SU-DHL-6 (cell line): Measurements from ENCODE around the gene SCG5.

Experiments
- EZH2phosphoT487 ChIP-seq: fragments of 200-600 bp; sonication (generic), shearing (Covaris generic); conservative IDR thresholded peaks from 2 replicates; pipeline ENCODE4 v1.6.1; 2018; ENCODE audit warnings: mild to moderate bottlenecking, antibody characterized with exemption, low read length, moderate library complexity, mixed read lengths
- TF ChIP-seq, protein P1 (sequence below): fragments of 200-600 bp; sonication (generic); IDR thresholded peaks from one replicate; pipeline ENCODE4 v1.5.1; 2017; ENCODE audit warnings: antibody characterized with exemption, mild to moderate bottlenecking, low read length, moderate library complexity; ENCODE audit not compliant: insufficient read depth, poor library complexity, severe bottlenecking

DNA sequence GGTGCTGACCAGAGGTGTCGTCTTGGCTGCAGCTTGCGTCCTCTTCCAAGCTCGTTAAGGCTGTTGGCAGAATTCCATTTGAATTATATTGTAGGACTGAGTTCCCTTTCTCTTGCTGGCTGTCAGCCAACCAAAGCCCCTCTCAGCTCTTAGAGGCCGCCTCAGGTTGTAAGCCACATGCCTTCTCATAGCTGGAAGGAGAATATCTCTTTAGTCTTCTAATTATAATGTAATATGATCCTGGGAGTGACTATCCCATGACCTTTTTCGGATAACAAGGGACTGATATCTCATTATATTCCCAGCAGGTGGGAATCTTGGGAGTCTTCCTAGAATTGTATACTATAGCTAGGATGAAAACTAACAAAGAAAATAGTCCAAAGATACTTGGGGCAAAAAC lies 4.8 kb downstream of the SCG5 start:
- TF ChIP-seq, protein P1, sequence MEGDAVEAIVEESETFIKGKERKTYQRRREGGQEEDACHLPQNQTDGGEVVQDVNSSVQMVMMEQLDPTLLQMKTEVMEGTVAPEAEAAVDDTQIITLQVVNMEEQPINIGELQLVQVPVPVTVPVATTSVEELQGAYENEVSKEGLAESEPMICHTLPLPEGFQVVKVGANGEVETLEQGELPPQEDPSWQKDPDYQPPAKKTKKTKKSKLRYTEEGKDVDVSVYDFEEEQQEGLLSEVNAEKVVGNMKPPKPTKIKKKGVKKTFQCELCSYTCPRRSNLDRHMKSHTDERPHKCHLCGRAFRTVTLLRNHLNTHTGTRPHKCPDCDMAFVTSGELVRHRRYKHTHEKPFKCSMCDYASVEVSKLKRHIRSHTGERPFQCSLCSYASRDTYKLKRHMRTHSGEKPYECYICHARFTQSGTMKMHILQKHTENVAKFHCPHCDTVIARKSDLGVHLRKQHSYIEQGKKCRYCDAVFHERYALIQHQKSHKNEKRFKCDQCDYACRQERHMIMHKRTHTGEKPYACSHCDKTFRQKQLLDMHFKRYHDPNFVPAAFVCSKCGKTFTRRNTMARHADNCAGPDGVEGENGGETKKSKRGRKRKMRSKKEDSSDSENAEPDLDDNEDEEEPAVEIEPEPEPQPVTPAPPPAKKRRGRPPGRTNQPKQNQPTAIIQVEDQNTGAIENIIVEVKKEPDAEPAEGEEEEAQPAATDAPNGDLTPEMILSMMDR: no peak
- no peak for TF ChIP-seq EZH2phosphoT487
